Upper lobe of right lung (tissue), 1 donor: Measurements from ENCODE around the gene ZNF730. TPM values are rescaled to one million over a fixed set of nuclear protein-coding genes. Genes with fewer than 3 reads are reported as not detected.

ENCODE experiments used
- ATAC-seq: fragments of 200-7000 bp; cut with Tn5 transposase; one replicate; pipeline ENCODE4 v1.9.1; 2020; ENCODE audit warnings: mild to moderate bottlenecking, moderate library complexity
- DNase-seq: peaks from one replicate; pipeline ENCODE4 v3.0.0-alpha.2; 2020
- H3K27ac ChIP-seq: fragments of 200-600 bp; one replicate; pipeline ENCODE4 v1.8.0; 2022
- H3K27me3 ChIP-seq: fragments of 200-600 bp; one replicate; pipeline ENCODE4 v1.8.0; 2022; ENCODE audit warnings: mild to moderate bottlenecking
- H3K36me3 ChIP-seq: fragments of 200-600 bp; one replicate; pipeline ENCODE4 v1.8.0; 2022
- H3K4me1 ChIP-seq: fragments of 200-600 bp; one replicate; pipeline ENCODE4 v1.8.0; 2022
- H3K4me3 ChIP-seq: fragments of 200-600 bp; one replicate; pipeline ENCODE4 v1.8.0; 2022; ENCODE audit warnings: mild to moderate bottlenecking
- H3K9me3 ChIP-seq: fragments of 200-600 bp; one replicate; pipeline ENCODE4 v1.8.0; 2022
- intact Hi-C: fragments of 100-400 bp; cut with DNase I; formaldehyde crosslinking; loops from one replicate; pipeline ENCODE4 v1.11.0; 2022
- total RNA-seq: library from RNA; stranded (reverse); fragmentation: NEBNext Ultra II Directional; extraction: Animal tissue kit (Norgen Biotek cat#: 25700); gene quantifications from one replicate; pipeline ENCODE4 v1.2.1, GENCODE V29; 2021
- TF ChIP-seq, protein P1 (sequence below): fragments of 200-600 bp; IDR thresholded peaks from one replicate; pipeline ENCODE4 v1.8.0; 2022; ENCODE audit warnings: antibody characterized with exemption
- donor health status: DM: no; HTN: yes; CAD: no; lungs with severe emphysema.

Gene ZNF730
- total RNA-seq, 1 donor from 2014 or later: 0.81 TPM

DNA sequence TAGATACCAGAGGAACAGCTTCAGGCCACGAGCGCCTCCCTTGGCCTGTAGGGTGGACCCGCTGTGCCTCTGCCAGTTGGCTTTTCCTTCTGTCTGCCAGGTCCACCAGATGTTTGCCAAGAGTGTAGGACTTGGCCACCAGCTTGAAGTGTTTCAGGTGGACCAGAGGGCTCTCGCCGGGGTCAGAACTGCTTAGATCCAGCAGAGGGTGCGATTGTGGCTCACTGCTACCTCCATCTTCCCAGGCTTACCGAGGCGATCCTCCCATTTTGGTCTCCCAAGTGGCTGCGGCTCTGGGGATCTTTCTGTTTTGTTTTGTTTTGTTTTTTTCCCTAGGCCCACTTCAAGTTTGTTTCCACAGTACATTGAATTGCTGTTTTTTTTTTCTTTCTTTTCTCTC, 23.0 kb upstream of the ZNF730 start:
- Histone ChIP-seq H3K4me1 (no peaks in the 10 kb centered on the region), H3K27ac (no peak overlapping the region), H3K27me3 (no peaks in the 10 kb centered on the region), H3K36me3 (no peaks in the 10 kb centered on the region), H3K4me3 (no peak overlapping the region), H3K9me3 (peaks cover 10% of the 10 kb centered on the region)
- ATAC-seq (no peak), DNase-seq (no peak)
- intact Hi-C loops: no loop called here
- TF ChIP-seq, protein P1, sequence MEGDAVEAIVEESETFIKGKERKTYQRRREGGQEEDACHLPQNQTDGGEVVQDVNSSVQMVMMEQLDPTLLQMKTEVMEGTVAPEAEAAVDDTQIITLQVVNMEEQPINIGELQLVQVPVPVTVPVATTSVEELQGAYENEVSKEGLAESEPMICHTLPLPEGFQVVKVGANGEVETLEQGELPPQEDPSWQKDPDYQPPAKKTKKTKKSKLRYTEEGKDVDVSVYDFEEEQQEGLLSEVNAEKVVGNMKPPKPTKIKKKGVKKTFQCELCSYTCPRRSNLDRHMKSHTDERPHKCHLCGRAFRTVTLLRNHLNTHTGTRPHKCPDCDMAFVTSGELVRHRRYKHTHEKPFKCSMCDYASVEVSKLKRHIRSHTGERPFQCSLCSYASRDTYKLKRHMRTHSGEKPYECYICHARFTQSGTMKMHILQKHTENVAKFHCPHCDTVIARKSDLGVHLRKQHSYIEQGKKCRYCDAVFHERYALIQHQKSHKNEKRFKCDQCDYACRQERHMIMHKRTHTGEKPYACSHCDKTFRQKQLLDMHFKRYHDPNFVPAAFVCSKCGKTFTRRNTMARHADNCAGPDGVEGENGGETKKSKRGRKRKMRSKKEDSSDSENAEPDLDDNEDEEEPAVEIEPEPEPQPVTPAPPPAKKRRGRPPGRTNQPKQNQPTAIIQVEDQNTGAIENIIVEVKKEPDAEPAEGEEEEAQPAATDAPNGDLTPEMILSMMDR: no peak

DNA sequence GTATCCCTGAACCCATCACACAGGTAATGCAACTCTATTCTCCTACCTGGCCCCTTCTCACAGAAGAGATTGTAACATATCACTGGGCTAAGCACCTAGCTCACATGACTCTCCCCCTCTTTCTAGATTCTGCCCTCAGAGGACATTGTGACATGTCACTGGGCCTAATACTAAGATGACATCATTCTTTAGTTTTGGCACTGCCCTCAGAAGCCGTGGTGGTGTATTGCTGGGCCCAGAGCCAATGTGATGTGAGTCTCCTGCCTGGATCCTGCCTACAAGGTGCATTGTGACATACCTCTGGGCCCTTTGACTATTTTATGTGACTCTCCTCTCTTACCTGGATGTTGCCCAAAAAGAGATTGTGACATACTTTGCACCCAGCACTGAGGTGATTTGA, 21.4 kb upstream of the ZNF730 start:
- H3K27ac ChIP-seq: no peak overlapping the region

DNA sequence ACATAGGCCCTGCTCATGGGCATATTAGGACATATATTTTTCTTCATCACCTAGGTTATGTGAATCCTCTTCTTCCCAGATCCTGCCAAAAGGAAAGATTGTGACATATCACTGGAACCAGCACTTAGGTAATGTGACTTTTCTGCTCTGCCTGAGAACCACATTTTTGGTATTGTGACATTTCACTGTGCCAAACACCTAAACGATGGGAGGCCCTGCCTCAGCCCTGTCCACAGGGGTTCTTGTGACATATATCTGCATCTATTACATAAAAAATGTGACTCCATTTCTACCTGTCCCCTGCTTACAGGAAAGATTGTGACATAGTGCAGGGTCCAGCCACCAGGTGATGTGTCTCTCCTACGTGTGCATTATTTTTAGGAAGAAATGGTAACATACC, 18.5 kb upstream of the ZNF730 start:
- intact Hi-C loops: no loop called here
- no peak overlapping the region for H3K27ac ChIP-seq
- no peaks in the 10 kb centered on the region for H3K9me3 ChIP-seq
- DNase-seq (no peak), ATAC-seq (no peak)
- no peaks in the 10 kb centered on the region for H3K4me1 ChIP-seq
- TF ChIP-seq, protein P1: no peak
- H3K4me3 ChIP-seq: no peak overlapping the region
- H3K27me3 ChIP-seq: no peaks in the 10 kb centered on the region
- H3K36me3 ChIP-seq: no peaks in the 10 kb centered on the region

More for the DNA sequence above, 21.4 kb upstream of the ZNF730 start:
- Histone ChIP-seq H3K4me1 (no peaks in the 10 kb centered on the region), H3K4me3 (no peak overlapping the region), H3K36me3 (no peaks in the 10 kb centered on the region), H3K27me3 (no peaks in the 10 kb centered on the region), H3K9me3 (peaks cover 10% of the 10 kb centered on the region)
- intact Hi-C loops: no loop called here
- ATAC-seq: no peak
- TF ChIP-seq, protein P1: no peak
- no peak for DNase-seq

GRCh38 chr19:23098988-23099387, 17.8 kb upstream of the ZNF730 start:
- H3K27me3 ChIP-seq: no peaks in the 10 kb centered on the region
- no peak overlapping the region for H3K27ac ChIP-seq
- TF ChIP-seq, protein P1: no peak
- intact Hi-C loops: no loop called here
- no peak overlapping the region for H3K4me3 ChIP-seq
- no peaks in the 10 kb centered on the region for H3K9me3 ChIP-seq
- H3K4me1 ChIP-seq: no peaks in the 10 kb centered on the region
- H3K36me3 ChIP-seq: no peaks in the 10 kb centered on the region
- DNase-seq (no peak), ATAC-seq (no peak)

DNA sequence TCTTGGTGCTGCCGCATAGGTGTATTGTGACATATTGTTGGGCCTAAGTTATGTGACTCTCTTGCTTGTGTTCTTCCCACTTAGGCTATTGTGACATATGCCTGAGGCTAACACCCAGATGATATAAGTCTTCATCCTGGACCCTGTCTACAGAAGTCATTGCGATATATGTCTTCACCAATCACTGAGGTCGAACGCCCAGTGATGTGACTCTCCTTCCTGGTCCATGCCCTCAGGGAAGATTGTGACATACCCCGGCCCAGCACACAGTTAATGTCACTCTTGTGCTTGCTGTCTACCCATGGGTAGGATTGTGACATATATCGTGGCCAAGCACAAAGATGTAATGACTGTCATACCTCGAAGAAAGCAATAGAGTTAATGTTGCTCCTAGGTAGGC, 16.9 kb upstream of the ZNF730 start:
- H3K27ac ChIP-seq: no peak overlapping the region
- no peaks in the 10 kb centered on the region for H3K9me3 ChIP-seq
- TF ChIP-seq, protein P1: no peak
- DNase-seq (no peak), ATAC-seq (no peak)
- intact Hi-C loops: no loop called here
- H3K27me3 ChIP-seq: no peaks in the 10 kb centered on the region
- no peaks in the 10 kb centered on the region for H3K4me1 ChIP-seq
- H3K36me3 ChIP-seq: no peaks in the 10 kb centered on the region
- no peak overlapping the region for H3K4me3 ChIP-seq

DNA sequence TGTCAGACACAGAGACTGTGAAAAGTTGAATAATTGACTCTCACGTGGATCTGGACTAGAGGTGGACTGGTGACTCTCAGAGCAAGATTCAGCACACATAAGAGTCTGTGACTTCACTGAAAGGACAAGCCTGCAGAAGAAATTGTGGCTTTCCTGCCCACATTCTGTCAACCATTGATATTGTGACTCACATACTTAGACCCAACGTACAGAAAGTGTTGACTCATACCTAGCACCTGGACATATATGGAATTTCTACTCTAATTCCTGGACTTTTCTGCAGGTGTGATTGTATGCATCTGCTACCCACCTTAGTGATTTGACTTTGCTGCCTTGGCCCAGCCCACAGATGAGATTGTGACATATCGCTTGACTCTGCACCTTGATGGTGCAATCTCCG, 15.6 kb upstream of the ZNF730 start:
- no peak overlapping the region for H3K27ac ChIP-seq
- no peaks in the 10 kb centered on the region for H3K4me1 ChIP-seq
- DNase-seq (no peak), ATAC-seq (no peak)
- TF ChIP-seq, protein P1: no peak
- H3K36me3 ChIP-seq: no peaks in the 10 kb centered on the region
- H3K4me3 ChIP-seq: no peak overlapping the region
- H3K27me3 ChIP-seq: no peaks in the 10 kb centered on the region
- intact Hi-C loops: no loop called here
- no peaks in the 10 kb centered on the region for H3K9me3 ChIP-seq
